ENCODE data around the gene PPP2R5D.

PPP2R5D gene

GRCh38 chr6:42962096-42962495 lies 22.3 kb upstream of the PPP2R5D start:
- H3K9me3 ChIP-seq (replicated peaks; ENCODE audit: insufficient read depth, low read length) = no peaks in the 10 kb centered on the region

DNA sequence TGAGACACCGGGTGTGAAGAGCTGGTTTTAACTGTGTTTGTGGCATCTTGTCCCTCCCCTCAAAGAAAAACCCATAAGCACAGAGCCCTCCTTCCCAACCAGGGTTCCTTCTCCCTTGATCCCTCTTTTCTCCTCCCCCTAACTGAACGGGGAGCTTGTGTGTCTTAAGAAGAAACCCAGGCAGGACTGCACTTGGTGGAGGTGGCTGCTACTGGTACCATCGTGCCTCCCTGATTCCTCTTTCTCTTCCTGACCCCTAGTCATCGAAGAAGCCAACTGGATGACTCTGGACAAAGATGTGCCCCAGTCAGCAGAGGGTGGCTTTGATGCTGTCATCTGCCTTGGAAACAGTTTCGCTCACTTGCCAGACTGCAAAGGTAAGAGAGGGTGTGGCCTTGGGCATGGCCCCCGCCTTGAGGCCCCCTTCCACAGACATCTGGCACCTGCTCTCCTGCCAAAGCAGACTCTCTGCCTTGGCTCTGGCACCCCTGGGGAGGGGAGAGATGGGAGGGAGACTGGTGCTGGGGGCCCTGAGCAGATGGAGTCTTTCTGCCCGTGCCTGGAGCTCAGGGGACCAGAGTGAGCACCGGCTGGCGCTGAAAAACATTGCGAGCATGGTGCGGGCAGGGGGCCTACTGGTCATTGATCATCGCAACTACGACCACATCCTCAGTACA lies 21.7 kb upstream of the PPP2R5D start:
- no peaks in the 10 kb centered on the region for H3K9me2 ChIP-seq (replicated peaks; ENCODE audit: insufficient read depth, low read length)
- H3K9ac ChIP-seq (ENCODE audit: low read length) = no peak overlapping the region
- no peak overlapping the region for H2AFZ ChIP-seq (ENCODE audit: low read length)
- no peaks in the 10 kb centered on the region for H3K27me3 ChIP-seq (replicated peaks; ENCODE audit: insufficient read depth, low read length)
- H4K20me1 ChIP-seq (ENCODE audit: insufficient read depth, low read length) = no peaks in the 10 kb centered on the region
- DNase-seq = no peak
- no peaks in the 10 kb centered on the region for H3K4me1 ChIP-seq (ENCODE audit: low read length)
- H3F3A ChIP-seq (ENCODE audit: insufficient read depth, low read length) = no peaks in the 10 kb centered on the region
- TF ChIP-seq EZH2phosphoT487 (IDR thresholded peaks at IDR 0.05; ENCODE audit: low read length) = no peak
- H3K4me3 ChIP-seq (ENCODE audit: low read length) = no peak overlapping the region
- H3K36me3 ChIP-seq (replicated peaks; ENCODE audit: insufficient read depth, low read length) = no peaks in the 10 kb centered on the region
- no peaks in the 10 kb centered on the region for H3K79me2 ChIP-seq (ENCODE audit: low read length)
- H3K27ac ChIP-seq (ENCODE audit: low read length) = no peak overlapping the region
- H3K4me2 ChIP-seq (ENCODE audit: low read depth, low read length) = no peak overlapping the region
- H3K9me3 ChIP-seq (replicated peaks; ENCODE audit: insufficient read depth, low read length) = no peaks in the 10 kb centered on the region

More at GRCh38 chr6:42962096-42962495, 22.3 kb upstream of the PPP2R5D start:
- H3K27ac ChIP-seq (ENCODE audit: low read length) = no peak overlapping the region
- H3K27me3 ChIP-seq (replicated peaks; ENCODE audit: insufficient read depth, low read length) = no peaks in the 10 kb centered on the region
- H3K4me1 ChIP-seq (ENCODE audit: low read length) = no peaks in the 10 kb centered on the region
- H3K9me2 ChIP-seq (replicated peaks; ENCODE audit: insufficient read depth, low read length) = no peaks in the 10 kb centered on the region
- TF ChIP-seq EZH2phosphoT487 (IDR thresholded peaks at IDR 0.05; ENCODE audit: low read length) (no peak), EZH2 (optimal IDR thresholded peaks at IDR 0.05; ENCODE audit: low read depth, low read length) (no peak), CTCF (IDR thresholded peaks at IDR 0.05; ENCODE audit: low read length) (no peak)
- H3K36me3 ChIP-seq (replicated peaks; ENCODE audit: insufficient read depth, low read length) = no peaks in the 10 kb centered on the region
- H3K9ac ChIP-seq (ENCODE audit: low read length) = no peak overlapping the region
- no peak overlapping the region for H3K4me2 ChIP-seq (ENCODE audit: low read depth, low read length)
- H4K20me1 ChIP-seq (ENCODE audit: insufficient read depth, low read length) = no peaks in the 10 kb centered on the region
- no peak for DNase-seq
- H3K79me2 ChIP-seq (ENCODE audit: low read length) = no peaks in the 10 kb centered on the region
- no peak overlapping the region for H2AFZ ChIP-seq (ENCODE audit: low read length)
- H3F3A ChIP-seq (ENCODE audit: insufficient read depth, low read length) = no peaks in the 10 kb centered on the region; the same call in 1 of the 2 replicates
- H3K4me3 ChIP-seq (ENCODE audit: low read length) = no peak overlapping the region

GRCh38 chr6:42963179-42963854 lies 21.1 kb upstream of the PPP2R5D start:
- Histone ChIP-seq H3K27me3 (replicated peaks; ENCODE audit: insufficient read depth, low read length) (no peaks in the 10 kb centered on the region), H3K9ac (ENCODE audit: low read length) (no peak overlapping the region), H3K36me3 (replicated peaks; ENCODE audit: insufficient read depth, low read length) (no peaks in the 10 kb centered on the region), H3F3A (ENCODE audit: insufficient read depth, low read length) (no peaks in the 10 kb centered on the region), H3K4me2 (ENCODE audit: low read depth, low read length) (no peak overlapping the region), H3K27ac (ENCODE audit: low read length) (no peak overlapping the region), H3K9me3 (replicated peaks; ENCODE audit: insufficient read depth, low read length) (no peaks in the 10 kb centered on the region), H2AFZ (ENCODE audit: low read length) (no peak overlapping the region), H3K4me1 (ENCODE audit: low read length) (no peaks in the 10 kb centered on the region), H3K9me2 (replicated peaks; ENCODE audit: insufficient read depth, low read length) (no peaks in the 10 kb centered on the region), H3K79me2 (ENCODE audit: low read length) (no peaks in the 10 kb centered on the region), H3K4me3 (ENCODE audit: low read length) (no peak overlapping the region), H4K20me1 (ENCODE audit: insufficient read depth, low read length) (no peaks in the 10 kb centered on the region)
- no peak for DNase-seq
- TF ChIP-seq CTCF (IDR thresholded peaks at IDR 0.05; ENCODE audit: low read length) (no peak), EZH2phosphoT487 (IDR thresholded peaks at IDR 0.05; ENCODE audit: low read length) (no peak), EZH2 (optimal IDR thresholded peaks at IDR 0.05; ENCODE audit: low read depth, low read length) (no peak)

Measured in MM.1S (cell line).